AG09309 (cell line): Measurements from ENCODE around the gene AUTS2.

Source experiments
- DNase-seq: peaks from one replicate; pipeline ENCODE4 v3.0.0-alpha.2; 2010; ENCODE audit warnings: low read depth
- H3K4me3 ChIP-seq: 2 replicates; pipeline ENCODE4 v1.5.1; 2011; ENCODE audit warnings: mild to moderate bottlenecking, low read depth, low read length, moderate library complexity; ENCODE audit not compliant: control insufficient read depth
- TF ChIP-seq, protein P1 (sequence below): IDR thresholded peaks from 2 replicates; pipeline ENCODE4 v1.5.1; 2011; ENCODE audit warnings: mild to moderate bottlenecking, low read depth, low read length, inconsistent platforms; ENCODE audit not compliant: insufficient read depth, control insufficient read depth; ENCODE audit errors: missing control alignments

Gene AUTS2

DNA sequence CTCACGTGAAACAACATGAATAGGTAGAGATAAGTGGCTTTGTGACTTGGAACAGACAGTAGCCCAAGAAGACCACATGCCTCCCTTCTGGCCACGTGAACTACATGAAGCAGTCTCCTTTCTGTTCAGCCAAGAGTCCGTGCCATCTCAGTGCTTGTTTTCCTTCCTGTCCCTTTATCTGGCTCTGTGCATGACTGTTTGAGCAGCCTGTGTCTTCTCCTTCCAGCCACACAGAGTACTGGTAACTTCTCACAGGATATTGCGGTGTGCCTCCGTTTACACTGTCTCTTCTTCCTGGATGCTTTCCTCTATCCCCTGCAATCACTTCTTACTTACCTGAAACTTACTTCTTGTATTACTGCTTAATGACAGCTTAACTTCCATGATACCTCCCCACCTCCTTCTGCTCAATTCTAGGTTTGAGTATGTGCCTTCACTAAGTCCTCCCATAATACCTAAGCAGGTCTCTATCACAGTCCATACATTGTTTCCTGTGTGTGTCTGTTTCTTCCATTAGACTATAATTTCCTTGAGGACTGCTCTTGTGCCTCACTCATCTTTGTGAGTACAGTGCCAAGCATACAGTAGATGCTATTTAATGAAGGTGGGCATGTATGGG lies 748.7 kb downstream of the AUTS2 start:
- TF ChIP-seq, protein P1, sequence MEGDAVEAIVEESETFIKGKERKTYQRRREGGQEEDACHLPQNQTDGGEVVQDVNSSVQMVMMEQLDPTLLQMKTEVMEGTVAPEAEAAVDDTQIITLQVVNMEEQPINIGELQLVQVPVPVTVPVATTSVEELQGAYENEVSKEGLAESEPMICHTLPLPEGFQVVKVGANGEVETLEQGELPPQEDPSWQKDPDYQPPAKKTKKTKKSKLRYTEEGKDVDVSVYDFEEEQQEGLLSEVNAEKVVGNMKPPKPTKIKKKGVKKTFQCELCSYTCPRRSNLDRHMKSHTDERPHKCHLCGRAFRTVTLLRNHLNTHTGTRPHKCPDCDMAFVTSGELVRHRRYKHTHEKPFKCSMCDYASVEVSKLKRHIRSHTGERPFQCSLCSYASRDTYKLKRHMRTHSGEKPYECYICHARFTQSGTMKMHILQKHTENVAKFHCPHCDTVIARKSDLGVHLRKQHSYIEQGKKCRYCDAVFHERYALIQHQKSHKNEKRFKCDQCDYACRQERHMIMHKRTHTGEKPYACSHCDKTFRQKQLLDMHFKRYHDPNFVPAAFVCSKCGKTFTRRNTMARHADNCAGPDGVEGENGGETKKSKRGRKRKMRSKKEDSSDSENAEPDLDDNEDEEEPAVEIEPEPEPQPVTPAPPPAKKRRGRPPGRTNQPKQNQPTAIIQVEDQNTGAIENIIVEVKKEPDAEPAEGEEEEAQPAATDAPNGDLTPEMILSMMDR = no peak
- no peak overlapping the region for H3K4me3 ChIP-seq

GRCh38 chr7:70347463-70348254 lies 749.4 kb downstream of the AUTS2 start:
- no peak overlapping the region for H3K4me3 ChIP-seq
- DNase-seq = no peak
- TF ChIP-seq, protein P1 = no peak

More for the DNA sequence above, 748.7 kb downstream of the AUTS2 start:
- no peak for DNase-seq

DNA sequence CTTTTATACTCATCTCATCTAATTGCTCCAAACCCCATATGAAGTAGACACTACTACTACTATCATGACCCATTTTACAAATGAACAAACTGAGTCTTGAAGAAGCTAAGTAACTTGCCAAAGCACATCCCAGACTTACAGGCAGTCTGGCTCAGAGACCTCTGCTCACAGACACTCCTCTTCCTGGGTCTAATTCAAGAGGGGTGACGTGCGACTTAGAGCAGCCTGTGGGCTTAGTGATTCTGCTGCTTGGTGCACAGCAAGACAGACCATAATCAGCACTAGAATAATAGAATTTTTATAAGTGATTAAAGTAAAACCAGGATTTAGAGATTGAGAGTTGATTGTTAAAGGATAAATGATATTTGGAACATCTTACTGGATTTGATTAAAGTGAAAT lies 750.8 kb downstream of the AUTS2 start:
- H3K4me3 ChIP-seq = no peak overlapping the region
- DNase-seq = no peak
- TF ChIP-seq, protein P1 = no peak

GRCh38 chr7:70349819-70350218 lies 751.5 kb downstream of the AUTS2 start:
- TF ChIP-seq, protein P1 = no peak
- DNase-seq = no peak
- H3K4me3 ChIP-seq = no peak overlapping the region

- no peak for DNase-seq
- TF ChIP-seq, protein P1 = no peak
- no peak overlapping the region for H3K4me3 ChIP-seq
Observed at GRCh38 chr7:70352088-70352487, 753.8 kb downstream of the AUTS2 start.

GRCh38 chr7:70352906-70353305 lies 754.6 kb downstream of the AUTS2 start:
- DNase-seq = no peak
- TF ChIP-seq, protein P1 = no peak
- no peak overlapping the region for H3K4me3 ChIP-seq
